Activated CD4-positive, alpha-beta memory T cell treated with anti-CD3 and anti-CD28 coated beads, Interleukin-2, amount 10 ng/mL, durations not matched to agents 7 days and 5 days (primary cell): ENCODE data around the gene FBXO24. TPM values are rescaled to one million over a fixed set of nuclear protein-coding genes. Genes with fewer than 3 reads are reported as not detected.

Experiments used
- CTCF ChIA-PET: fragments of 350-600 bp; sonication (Branson Sonifier 250); formaldehyde crosslinking; loops from one replicate; lab custom pipeline; 2021; ENCODE audit warnings: antibody characterized with exemption, inconsistent platforms; lab: Charles Lee
- POLR2A ChIA-PET: fragments of 350-600 bp; sonication (Branson Sonifier 250); formaldehyde crosslinking; loops from one replicate; lab custom pipeline; 2021; ENCODE audit warnings: antibody characterized with exemption; lab: Charles Lee
- DNase-seq: peaks from one replicate; pipeline ENCODE4 v3.0.0-alpha.2; 2020
- H3K27ac Mint-ChIP-seq: one replicate; pipeline ENCODE4 v1.8.0; 2021; ENCODE audit warnings: mild to moderate bottlenecking, mixed read lengths
- H3K27me3 Mint-ChIP-seq: one replicate; pipeline ENCODE4 v1.8.0; 2021; ENCODE audit warnings: mixed read lengths
- H3K36me3 Mint-ChIP-seq: one replicate; pipeline ENCODE4 v1.8.0; 2021; ENCODE audit warnings: low read depth, mixed read lengths
- H3K4me1 Mint-ChIP-seq: one replicate; pipeline ENCODE4 v1.8.0; 2021; ENCODE audit warnings: mixed read lengths
- H3K4me3 Mint-ChIP-seq: one replicate; pipeline ENCODE4 v1.8.0; 2021; ENCODE audit warnings: mild to moderate bottlenecking, mixed read lengths
- H3K9me3 Mint-ChIP-seq: one replicate; pipeline ENCODE4 v1.8.0; 2021; ENCODE audit warnings: mixed read lengths
- total RNA-seq, 2 experiments: library from RNA; stranded (reverse); gene quantifications; one replicate each; pipeline ENCODE4 v1.2.3, GENCODE V29; 2021

FBXO24 gene
- total RNA-seq, 2 experiments from 2014 or later = 1.8 to 2.7 TPM

GRCh38 chr7:100632951-100633717 lies 47.0 kb downstream of the FBXO24 start:
- POLR2A ChIA-PET = interaction anchor here (0.7 to 3.9 kb wide), 16 partner anchors 9 to 204 kb away, joined by 3 to 47 read pairs (median 6); partner anchors contain the start of genes FBXO24, GNB2, LRCH4 and MEPCE
- H3K27me3 Mint-ChIP-seq = peaks cover 6% of the 10 kb centered on the region
- peak overlapping the region; percentile 79 for H3K27ac Mint-ChIP-seq

GRCh38 chr7:100639995-100640516 lies 53.9 kb downstream of the FBXO24 start:
- Mint-ChIP-seq H3K9me3 (no peaks in the 10 kb centered on the region), H3K27ac (no peak overlapping the region), H3K4me1 (peaks cover 2% of the 10 kb centered on the region), H3K27me3 (peaks cover under 1% of the 10 kb centered on the region), H3K4me3 (no peak overlapping the region), H3K36me3 (peaks cover 3% of the 10 kb centered on the region)
- ChIA-PET CTCF (no interaction called here), POLR2A (interaction anchor here (1.3 kb wide), 1 partner anchor 14 kb away, joined by 5 read pairs; no protein-coding TSS in a partner anchor)
- DNase-seq = no peak

More at GRCh38 chr7:100632951-100633717, 47.0 kb downstream of the FBXO24 start:
- CTCF ChIA-PET = interaction anchor here (0.7 to 9.9 kb wide), 21 partner anchors 9 to 510 kb away, joined by 3 to 163 read pairs (median 4); partner anchors contain the start of genes FBXO24, GIGYF1, GNB2 and MOSPD3
- DNase-seq = peak; percentile 70
- Mint-ChIP-seq H3K9me3 (no peaks in the 10 kb centered on the region), H3K4me1 (peaks cover 48% of the 10 kb centered on the region), H3K36me3 (peaks cover 13% of the 10 kb centered on the region), H3K4me3 (peak overlapping the region; percentile 81)

GRCh38 chr7:100640517-100641440 lies 54.7 kb downstream of the FBXO24 start:
- no peak for DNase-seq
- peaks cover 6% of the 10 kb centered on the region for H3K27me3 Mint-ChIP-seq
- POLR2A ChIA-PET = no interaction called here
- no peak overlapping the region for H3K27ac Mint-ChIP-seq
- no peak overlapping the region for H3K4me3 Mint-ChIP-seq
- peaks cover 3% of the 10 kb centered on the region for H3K36me3 Mint-ChIP-seq
- H3K9me3 Mint-ChIP-seq = no peaks in the 10 kb centered on the region
- CTCF ChIA-PET = no interaction called here
- peaks cover 2% of the 10 kb centered on the region for H3K4me1 Mint-ChIP-seq

- Mint-ChIP-seq H3K36me3 (peaks cover 3% of the 10 kb centered on the region), H3K27ac (no peak within 1 kb of the TSS), H3K4me1 (peaks cover 2% of the 10 kb centered on the region), H3K4me3 (no peak within 1 kb of the TSS), H3K9me3 (no peaks in the 10 kb centered on the region), H3K27me3 (peaks cover 9% of the 10 kb centered on the region)
- DNase-seq = no peak
- CTCF ChIA-PET = no interaction called here
- POLR2A ChIA-PET = no interaction called here
These were observed 55.3 kb downstream of the FBXO24 start, which contains the start of gene TFR2 for GRCh38 chr7:100641463-100641859. Gene TFR2, minus strand, starts transcription at chr7:100641552. Its CDS starts 43 bp downstream, at chr7:100641509.

- no peak for DNase-seq
- no peaks in the 10 kb centered on the region for H3K36me3 Mint-ChIP-seq
- no peak overlapping the region for H3K4me3 Mint-ChIP-seq
- no peak overlapping the region for H3K27ac Mint-ChIP-seq
- peaks cover 9% of the 10 kb centered on the region for H3K27me3 Mint-ChIP-seq
- peaks cover 2% of the 10 kb centered on the region for H3K4me1 Mint-ChIP-seq
- POLR2A ChIA-PET = no interaction called here
- CTCF ChIA-PET = no interaction called here
- no peaks in the 10 kb centered on the region for H3K9me3 Mint-ChIP-seq
These were observed 55.9 kb downstream of the FBXO24 start for GRCh38 chr7:100641860-100642533.

- H3K27ac Mint-ChIP-seq = no peak overlapping the region
- H3K4me3 Mint-ChIP-seq = no peak overlapping the region
- ChIA-PET POLR2A (no interaction called here), CTCF (interaction anchor here (1.0 kb wide), 1 partner anchor 8 kb away, joined by 3 read pairs; no protein-coding TSS in a partner anchor)
- peak; percentile 44 for DNase-seq
- peaks cover 2% of the 10 kb centered on the region for H3K4me1 Mint-ChIP-seq
- H3K36me3 Mint-ChIP-seq = no peaks in the 10 kb centered on the region
- no peaks in the 10 kb centered on the region for H3K9me3 Mint-ChIP-seq
- H3K27me3 Mint-ChIP-seq = peaks cover 10% of the 10 kb centered on the region
These were observed 56.4 kb downstream of the FBXO24 start for GRCh38 chr7:100642534-100642907.

GRCh38 chr7:100649826-100650565 lies 63.9 kb downstream of the FBXO24 start:
- no peak for DNase-seq
- peaks cover 27% of the 10 kb centered on the region for H3K27me3 Mint-ChIP-seq
- CTCF ChIA-PET = interaction anchor here (0.7 kb wide), 1 partner anchor 16 kb away, joined by 4 read pairs; no protein-coding TSS in a partner anchor

More at GRCh38 chr7:100649826-100650565, 63.9 kb downstream of the FBXO24 start:
- no peaks in the 10 kb centered on the region for H3K36me3 Mint-ChIP-seq
- H3K4me1 Mint-ChIP-seq = peaks cover 2% of the 10 kb centered on the region
- no peaks in the 10 kb centered on the region for H3K9me3 Mint-ChIP-seq
- no peak overlapping the region for H3K4me3 Mint-ChIP-seq
- H3K27ac Mint-ChIP-seq = no peak overlapping the region
- POLR2A ChIA-PET = interaction anchor here (1.2 kb wide), 1 partner anchor 16 kb away, joined by 3 read pairs; no protein-coding TSS in a partner anchor

Other genes with a start within 250 kb of the FBXO24 start
- gene PILRB, start 228.2 kb upstream of the FBXO24 start, total RNA-seq = 10 to 100 TPM; 39.8 to 40.6 TPM
- 1 to 10 TPM; 1.3 to 1.5 TPM for gene PILRA, start 212.8 kb upstream of the FBXO24 start, total RNA-seq
- gene ZCWPW1, start 157.6 kb upstream of the FBXO24 start, total RNA-seq = 1 to 10 TPM; 2.7 to 3.0 TPM
- gene MEPCE, start 156.5 kb upstream of the FBXO24 start, total RNA-seq = 10 to 100 TPM; 36.7 to 40.1 TPM
- gene PPP1R35, start 149.8 kb upstream of the FBXO24 start, total RNA-seq = 100 to 1,000 TPM; 100 to 101 TPM
- 1 to 10 TPM; 4.0 to 4.3 TPM for gene SPACDR, start 122.1 kb upstream of the FBXO24 start, total RNA-seq
- gene TSC22D4, start 107.1 kb upstream of the FBXO24 start, total RNA-seq = 100 to 1,000 TPM; 133 to 136 TPM
- gene NYAP1, start 102.4 kb upstream of the FBXO24 start, total RNA-seq = under 1 TPM; 0.05 to 0.13 TPM
- 10 to 100 TPM; 53.9 to 59.8 TPM for gene AGFG2, start 47.1 kb upstream of the FBXO24 start, total RNA-seq
- 10 to 100 TPM; 29.1 to 30.0 TPM for gene SAP25, start 12.4 kb upstream of the FBXO24 start, total RNA-seq
- gene LRCH4, start 199 bp upstream of the FBXO24 start, total RNA-seq = 100 to 1,000 TPM; 199 to 204 TPM
- 10 to 100 TPM; 16.0 to 18.7 TPM for gene PCOLCE, start 16.0 kb downstream of the FBXO24 start, total RNA-seq
- 10 to 100 TPM; 47.2 to 53.3 TPM for gene MOSPD3, start 26.2 kb downstream of the FBXO24 start, total RNA-seq
- 1 to 10 TPM; 8.8 to 9.2 TPM for gene TFR2, start 55.2 kb downstream of the FBXO24 start, total RNA-seq
- gene ACTL6B, start 70.1 kb downstream of the FBXO24 start, total RNA-seq = not detected
- 100 to 1,000 TPM; 263 to 266 TPM for gene GNB2, start 87.4 kb downstream of the FBXO24 start, total RNA-seq
- 10 to 100 TPM; 43.4 to 47.4 TPM for gene GIGYF1, start 107.9 kb downstream of the FBXO24 start, total RNA-seq
- 10 to 100 TPM; 32.5 to 35.2 TPM for gene POP7, start 119.8 kb downstream of the FBXO24 start, total RNA-seq
- not detected for gene EPO, start 134.1 kb downstream of the FBXO24 start, total RNA-seq
- gene ZAN, start 147.3 kb downstream of the FBXO24 start, total RNA-seq = not detected
- under 1 TPM; 0.60 TPM for gene EPHB4, start 241.2 kb downstream of the FBXO24 start, total RNA-seq